GM23338 (cell line): Measurements from ENCODE around the gene AP1G2. TPM values are rescaled to one million over a fixed set of nuclear protein-coding genes. Genes with fewer than 3 reads are reported as not detected.

Experiments used
- ATAC-seq: fragments of 200-7000 bp; cut with Tn5 transposase; 3 replicates; pipeline ENCODE4 v1.9.1; 2020
- DNase-seq: peaks from one replicate; pipeline ENCODE4 v3.0.0-alpha.2; 2015; ENCODE audit warnings: low spot score
- H2AFZ ChIP-seq: fragments of 200-600 bp; sonication (generic); 2 replicates; pipeline ENCODE4 v1.8.0; 2016; ENCODE audit warnings: antibody characterized with exemption, mild to moderate bottlenecking, moderate library complexity
- H3F3A ChIP-seq: fragments of 200-600 bp; sonication (generic); replicated peaks from 2 replicates; pipeline ENCODE4 v1.8.0; 2017; ENCODE audit warnings: antibody characterized with exemption, mixed run types, low read depth
- H3K27ac ChIP-seq: fragments of 200-600 bp; sonication (generic); 2 replicates; pipeline ENCODE4 v1.6.1; 2016; ENCODE audit warnings: low read depth
- H3K27me3 ChIP-seq: fragments of 200-600 bp; sonication (generic); 2 replicates; pipeline ENCODE4 v1.8.0; 2016; ENCODE audit warnings: mild to moderate bottlenecking, mixed run types, moderate library complexity; ENCODE audit not compliant: insufficient read depth
- H3K36me3 ChIP-seq: fragments of 200-600 bp; sonication (generic); 2 replicates; pipeline ENCODE4 v1.8.0; 2016; ENCODE audit warnings: mild to moderate bottlenecking; ENCODE audit not compliant: insufficient read depth
- H3K4me1 ChIP-seq: fragments of 200-600 bp; sonication (generic); 2 replicates; pipeline ENCODE4 v1.8.0; 2016; ENCODE audit warnings: mild to moderate bottlenecking, moderate library complexity; ENCODE audit not compliant: insufficient read depth
- H3K4me2 ChIP-seq: fragments of 200-600 bp; sonication (generic); 2 replicates; pipeline ENCODE4 v1.7.1; 2017; ENCODE audit warnings: mixed run types
- H3K4me3 ChIP-seq: fragments of 200-600 bp; sonication (generic); 2 replicates; pipeline ENCODE4 v1.6.1; 2016; ENCODE audit warnings: mixed run types
- H3K79me2 ChIP-seq: fragments of 200-600 bp; sonication (generic); replicated peaks from 2 replicates; pipeline ENCODE4 v1.8.0; 2017; ENCODE audit warnings: mild to moderate bottlenecking; ENCODE audit not compliant: insufficient read depth
- H3K9me2 ChIP-seq: fragments of 200-600 bp; sonication (generic); 2 replicates; pipeline ENCODE4 v1.8.0; 2017; ENCODE audit not compliant: insufficient read depth
- H4K20me1 ChIP-seq: fragments of 200-600 bp; sonication (generic); replicated peaks from 2 replicates; pipeline ENCODE4 v1.8.0; 2017; ENCODE audit warnings: mild to moderate bottlenecking; ENCODE audit not compliant: insufficient read depth
- H3K27ac Mint-ChIP-seq: 2 replicates; pipeline ENCODE4 v1.8.0; 2020; ENCODE audit warnings: inconsistent platforms, mild to moderate bottlenecking, moderate library complexity, mixed read lengths
- H3K27me3 Mint-ChIP-seq: 3 replicates; pipeline ENCODE4 v1.8.0; 2022; ENCODE audit warnings: low read depth, mild to moderate bottlenecking, moderate library complexity, mixed read lengths, inconsistent platforms; ENCODE audit not compliant: insufficient read depth, poor library complexity
- H3K36me3 Mint-ChIP-seq: 3 replicates; pipeline ENCODE4 v1.8.0; 2021; ENCODE audit warnings: low read depth, mild to moderate bottlenecking, inconsistent platforms, moderate library complexity, mixed read lengths
- H3K4me1 Mint-ChIP-seq: 3 replicates; pipeline ENCODE4 v1.8.0; 2020; ENCODE audit warnings: mild to moderate bottlenecking, inconsistent platforms, mixed read lengths
- H3K4me3 Mint-ChIP-seq: 3 replicates; pipeline ENCODE4 v1.8.0; 2021; ENCODE audit warnings: moderate library complexity, mild to moderate bottlenecking, inconsistent platforms, mixed read lengths
- H3K9me3 Mint-ChIP-seq: 3 replicates; pipeline ENCODE4 v1.8.0; 2020; ENCODE audit warnings: moderate library complexity, mild to moderate bottlenecking, inconsistent platforms, mixed read lengths
- CREB1 ChIP-seq: fragments of 250-450 bp; sonication (Bioruptor Pico); IDR thresholded peaks from 2 replicates; pipeline ENCODE4 v1.5.0; 2020; ENCODE audit warnings: low read depth, mild to moderate bottlenecking, moderate library complexity
- CTCF ChIP-seq, 2 experiments: fragments of 200-600 bp in 1 of 2; sonication (generic) in 1 of 2; conservative IDR thresholded peaks; 2 replicates each; pipeline versions ENCODE4 v1.5.1 to v1.6.1; 2016 to 2017; ENCODE audit warnings: antibody characterized with exemption in 2 of 2, low read depth in 2 of 2, mild to moderate bottlenecking in 2 of 2, moderate library complexity in 1 of 2
- ETS1 ChIP-seq: IDR thresholded peaks from 2 replicates; pipeline ENCODE4 v1.6.1; 2016; ENCODE audit warnings: antibody characterized with exemption
- JUNB ChIP-seq: IDR thresholded peaks from one replicate; pipeline ENCODE4 v1.6.1; 2016; ENCODE audit warnings: antibody characterized with exemption; ENCODE audit not compliant: unreplicated experiment
- NANOG ChIP-seq: IDR thresholded peaks from 2 replicates; pipeline ENCODE4 v1.6.1; 2016; ENCODE audit warnings: antibody characterized with exemption, borderline replicate concordance
- POLR2AphosphoS5 ChIP-seq: IDR thresholded peaks from 2 replicates; pipeline ENCODE4 v1.6.1; 2016; ENCODE audit warnings: antibody characterized with exemption, low read depth
- STAT1 ChIP-seq: IDR thresholded peaks from one replicate; pipeline ENCODE4 v1.6.1; 2016; ENCODE audit warnings: antibody characterized with exemption; ENCODE audit not compliant: unreplicated experiment
- ZNF331 ChIP-seq: fragments of 250-450 bp; sonication (Bioruptor Pico); IDR thresholded peaks from 2 replicates; pipeline ENCODE4 v1.5.0; 2020; ENCODE audit warnings: low read depth, mild to moderate bottlenecking, moderate library complexity
- ZNF462 ChIP-seq: fragments of 250-450 bp; sonication (Bioruptor Pico); IDR thresholded peaks from 2 replicates; pipeline ENCODE4 v1.5.0; 2020; ENCODE audit warnings: mild to moderate bottlenecking, moderate library complexity
- polyA plus RNA-seq: library from polyadenylated mRNA; unstranded; fragments of >200 nt; fragmentation: Nextera tagmentation; extraction: Ambion mirVana; gene quantifications from 2 replicates; pipeline ENCODE4 v1.2.1, GENCODE V29; 2016
- total RNA-seq: library from RNA; depleted of rRNA; stranded (reverse); fragments of >200 nt; shearing (Covaris generic); gene quantifications from 2 replicates; pipeline ENCODE4 v1.2.3, GENCODE V29; 2014

AP1G2 gene
- total and polyA plus RNA-seq, 2 experiments from 2014 or later, result 55.3 to 63.5 TPM

- H3K36me3 ChIP-seq, result no peaks in the 10 kb centered on the region; the same call in 1 of the 2 replicates
- Mint-ChIP-seq H3K27me3 (peaks cover 17% of the 10 kb centered on the region), H3K36me3 (peaks cover 39% of the 10 kb centered on the region), H3K4me1 (peaks cover 47% of the 10 kb centered on the region), H3K4me3 (peak overlapping the region; percentile 63), H3K9me3 (no peaks in the 10 kb centered on the region), H3K27ac (peak overlapping the region; percentile 67)
- peaks cover 13% of the 10 kb centered on the region; the same call in 1 of the 2 replicates for H3F3A ChIP-seq
- H3K27me3 ChIP-seq, result no peaks in the 10 kb centered on the region
- H3K4me1 ChIP-seq, result peaks cover 38% of the 10 kb centered on the region
- H3K27ac ChIP-seq, result peak overlapping the region; percentile 63; the same call in 1 of the 2 replicates
- ATAC-seq, result no peak
- no peak for TF ChIP-seq STAT1
- no peak for TF ChIP-seq ETS1
- TF ChIP-seq JUNB, result no peak
- peak overlapping the region; percentile 95; the same call in 1 of the 2 replicates for H3K4me2 ChIP-seq
- peak overlapping the region; percentile 74 for H3K4me3 ChIP-seq
- H3K79me2 ChIP-seq, result peaks cover 19% of the 10 kb centered on the region
- H3K9me2 ChIP-seq, result no peaks in the 10 kb centered on the region
- no peaks in the 10 kb centered on the region; the same call in 1 of the 2 replicates for H4K20me1 ChIP-seq
- no peak overlapping the region for H2AFZ ChIP-seq
- DNase-seq, result no peak
These were observed 10.1 kb downstream of the AP1G2 start for GRCh38 chr14:23557521-23557920.

- peak overlapping the region; percentile 74 for H3K4me3 ChIP-seq
- H3K36me3 ChIP-seq, result no peaks in the 10 kb centered on the region; the same call in 1 of the 2 replicates
- peaks cover 15% of the 10 kb centered on the region for H3K27me3 Mint-ChIP-seq
- H3K27me3 ChIP-seq, result no peaks in the 10 kb centered on the region
- DNase-seq (no peak), ATAC-seq (peak; percentile 6)
- H3K4me2 ChIP-seq, result peak overlapping the region; percentile 95
- no peak overlapping the region; the same call in 1 of the 2 replicates for H2AFZ ChIP-seq
- no peaks in the 10 kb centered on the region for H3K9me3 Mint-ChIP-seq
- H3K4me1 Mint-ChIP-seq, result peaks cover 49% of the 10 kb centered on the region
- H3K27ac ChIP-seq, result peak overlapping the region; percentile 90
- H4K20me1 ChIP-seq, result no peaks in the 10 kb centered on the region; the same call in 1 of the 2 replicates
- H3K9me2 ChIP-seq, result no peaks in the 10 kb centered on the region
- H3F3A ChIP-seq, result peaks cover 13% of the 10 kb centered on the region; the same call in 1 of the 2 replicates
- peaks cover 38% of the 10 kb centered on the region for H3K36me3 Mint-ChIP-seq
- peaks cover 41% of the 10 kb centered on the region for H3K4me1 ChIP-seq
- H3K27ac Mint-ChIP-seq, result peak overlapping the region; percentile 92
- peaks cover 19% of the 10 kb centered on the region for H3K79me2 ChIP-seq
- peak overlapping the region; percentile 92 for H3K4me3 Mint-ChIP-seq
- TF ChIP-seq ZNF331 (CRISPR knock-in tag), result no peak
- no peak for TF ChIP-seq ETS1
- TF ChIP-seq POLR2AphosphoS5, result no peak
- no peak for TF ChIP-seq ZNF462
- TF ChIP-seq JUNB, result no peak
- TF ChIP-seq NANOG, result no peak
- no peak for TF ChIP-seq CTCF (conservative IDR thresholded peaks at IDR 0.05; ENCODE audit: low read depth in 2 of 2)
- TF ChIP-seq CREB1 (CRISPR knock-in tag), result no peak
These were observed 10.7 kb downstream of the AP1G2 start for GRCh38 chr14:23556700-23557440.
